Measurements from ENCODE around the gene CEP128.

- TF ChIP-seq CTCF (conservative IDR thresholded peaks at IDR 0.05; ENCODE audit: low read depth, low read length): peak; percentile 29; the same call in 1 of the 2 replicates
- TF ChIP-seq EZH2 (IDR thresholded peaks at IDR 0.05; ENCODE audit: borderline replicate concordance, low read depth, low read length, poor library complexity, severe bottlenecking): no peak
Observed at GRCh38 chr14:80927083-80927989, 14.2 kb downstream of the CEP128 start.

Data from A673 (cell line).